DND-41 (cell line): Measurements from ENCODE around the gene PLEKHG2.

ENCODE experiments used
- ATAC-seq: fragments of 200-7000 bp; cut with Tn5 transposase; 3 replicates; pipeline ENCODE4 v1.9.1; 2021; ENCODE audit warnings: low read depth; ENCODE audit not compliant: insufficient read depth
- DNase-seq: peaks from one replicate; pipeline ENCODE4 v3.0.0-alpha.2; 2020
- H2AFZ ChIP-seq: 2 replicates; pipeline ENCODE4 v1.6.0; 2012; ENCODE audit warnings: low read depth, low read length
- H3K27ac ChIP-seq: 2 replicates; pipeline ENCODE4 v1.5.1; 2012; ENCODE audit warnings: low read length, inconsistent platforms
- H3K27me3 ChIP-seq: fragments of 200-600 bp; sonication (generic); 2 replicates; pipeline ENCODE4 v1.6.0; 2012; ENCODE audit warnings: low read length, mild to moderate bottlenecking, inconsistent platforms; ENCODE audit not compliant: insufficient read depth, poor library complexity
- H3K36me3 ChIP-seq: 2 replicates; pipeline ENCODE4 v1.5.1; 2012; ENCODE audit warnings: low read length, inconsistent platforms; ENCODE audit not compliant: insufficient read depth
- H3K4me1 ChIP-seq: 2 replicates; pipeline ENCODE4 v1.5.1; 2012; ENCODE audit warnings: mild to moderate bottlenecking, low read length; ENCODE audit not compliant: insufficient read depth
- H3K4me2 ChIP-seq: 2 replicates; pipeline ENCODE4 v1.6.0; 2012; ENCODE audit warnings: mild to moderate bottlenecking, moderate library complexity, low read length, inconsistent platforms; ENCODE audit not compliant: insufficient read depth
- H3K4me3 ChIP-seq, 2 experiments: fragments of 200-600 bp in 1 of 2; shearing (Covaris generic) in 1 of 2; 2 replicates each; pipeline ENCODE4 v1.5.1; 2012 to 2016; ENCODE audit warnings: inconsistent platforms in 2 of 2, low read length in 2 of 2, mild to moderate bottlenecking in 2 of 2, low read depth in 1 of 2, moderate library complexity in 1 of 2
- H3K79me2 ChIP-seq: 2 replicates; pipeline ENCODE4 v1.6.0; 2012; ENCODE audit warnings: low read length, inconsistent platforms; ENCODE audit not compliant: insufficient read depth
- H3K9ac ChIP-seq: 2 replicates; pipeline ENCODE4 v1.6.0; 2012; ENCODE audit warnings: low read depth, mild to moderate bottlenecking, inconsistent platforms, low read length, moderate library complexity
- H3K9me3 ChIP-seq: 2 replicates; pipeline ENCODE4 v1.5.1; 2012; ENCODE audit warnings: low read length, moderate library complexity, mild to moderate bottlenecking, inconsistent platforms; ENCODE audit not compliant: insufficient read depth, severe bottlenecking
- H4K20me1 ChIP-seq: 2 replicates; pipeline ENCODE4 v1.6.0; 2012; ENCODE audit warnings: low read length; ENCODE audit not compliant: insufficient read depth
- EZH2 ChIP-seq: IDR thresholded peaks from 3 replicates; pipeline ENCODE4 v1.6.1; 2012; ENCODE audit warnings: borderline replicate concordance, low read depth, mild to moderate bottlenecking, moderate library complexity, low read length, inconsistent platforms; ENCODE audit not compliant: severe bottlenecking
- TF ChIP-seq, protein P1 (sequence below): IDR thresholded peaks from 2 replicates; pipeline ENCODE4 v1.5.1; 2012; ENCODE audit warnings: borderline replicate concordance, low read length, moderate library complexity, mild to moderate bottlenecking; ENCODE audit not compliant: poor library complexity, severe bottlenecking; ENCODE audit errors: extremely low read depth

Gene PLEKHG2

DNA sequence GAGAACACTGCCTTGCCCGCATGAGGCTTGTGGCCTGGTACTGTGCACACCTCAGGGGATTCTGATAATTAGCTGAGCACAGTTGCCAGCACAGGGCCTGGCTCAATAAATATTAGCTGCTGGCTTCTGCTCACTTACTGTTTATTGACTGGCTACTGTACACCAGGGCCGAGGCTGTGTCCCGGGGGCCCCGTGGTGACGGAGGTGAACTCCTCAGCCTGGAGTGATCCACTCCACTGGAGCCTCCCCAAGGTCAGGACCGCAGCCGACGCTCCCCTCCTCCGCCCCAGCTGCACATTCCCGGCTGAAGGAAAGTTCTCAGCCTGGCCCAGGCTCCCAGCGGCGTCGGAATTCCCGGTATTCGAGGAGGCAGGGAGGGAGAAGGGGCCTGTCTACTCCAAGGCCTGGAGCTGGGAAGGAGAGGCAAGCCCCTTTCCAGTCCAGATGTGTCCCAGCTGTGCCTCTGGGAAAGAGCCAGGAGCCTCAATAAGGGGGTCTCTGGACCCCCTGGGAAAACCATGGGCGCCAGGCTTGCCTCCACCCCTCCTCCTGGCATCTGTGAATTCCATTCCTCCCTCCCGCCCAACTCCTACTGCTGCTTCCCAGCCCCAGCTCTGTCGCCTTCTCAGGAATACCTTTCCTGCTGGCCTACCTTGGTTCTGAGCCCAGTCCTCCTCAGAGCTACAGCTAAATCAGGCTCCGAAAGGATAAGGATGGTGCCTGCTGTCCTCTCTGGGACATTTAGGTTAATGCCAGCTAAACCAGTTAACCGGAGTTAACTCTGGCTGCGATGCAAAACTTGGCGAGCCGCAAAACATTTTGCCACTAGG, 16.0 kb downstream of the PLEKHG2 start:
- Histone ChIP-seq H3K9me3 (no peaks in the 10 kb centered on the region), H2AFZ (no peak overlapping the region), H3K27me3 (no peaks in the 10 kb centered on the region), H4K20me1 (peaks cover 21% of the 10 kb centered on the region), H3K9ac (no peak overlapping the region), H3K27ac (no peak overlapping the region), H3K36me3 (peaks cover 29% of the 10 kb centered on the region), H3K4me2 (no peak overlapping the region), H3K4me3 (no peak overlapping the region), H3K79me2 (peaks cover 3% of the 10 kb centered on the region; the same call in 1 of the 2 replicates), H3K4me1 (peaks cover 4% of the 10 kb centered on the region)
- TF ChIP-seq EZH2, result no peak
- TF ChIP-seq, protein P1, sequence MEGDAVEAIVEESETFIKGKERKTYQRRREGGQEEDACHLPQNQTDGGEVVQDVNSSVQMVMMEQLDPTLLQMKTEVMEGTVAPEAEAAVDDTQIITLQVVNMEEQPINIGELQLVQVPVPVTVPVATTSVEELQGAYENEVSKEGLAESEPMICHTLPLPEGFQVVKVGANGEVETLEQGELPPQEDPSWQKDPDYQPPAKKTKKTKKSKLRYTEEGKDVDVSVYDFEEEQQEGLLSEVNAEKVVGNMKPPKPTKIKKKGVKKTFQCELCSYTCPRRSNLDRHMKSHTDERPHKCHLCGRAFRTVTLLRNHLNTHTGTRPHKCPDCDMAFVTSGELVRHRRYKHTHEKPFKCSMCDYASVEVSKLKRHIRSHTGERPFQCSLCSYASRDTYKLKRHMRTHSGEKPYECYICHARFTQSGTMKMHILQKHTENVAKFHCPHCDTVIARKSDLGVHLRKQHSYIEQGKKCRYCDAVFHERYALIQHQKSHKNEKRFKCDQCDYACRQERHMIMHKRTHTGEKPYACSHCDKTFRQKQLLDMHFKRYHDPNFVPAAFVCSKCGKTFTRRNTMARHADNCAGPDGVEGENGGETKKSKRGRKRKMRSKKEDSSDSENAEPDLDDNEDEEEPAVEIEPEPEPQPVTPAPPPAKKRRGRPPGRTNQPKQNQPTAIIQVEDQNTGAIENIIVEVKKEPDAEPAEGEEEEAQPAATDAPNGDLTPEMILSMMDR, result no peak
- DNase-seq (no peak), ATAC-seq (peak; percentile 15; the same call in 1 of the 3 replicates)

DNA sequence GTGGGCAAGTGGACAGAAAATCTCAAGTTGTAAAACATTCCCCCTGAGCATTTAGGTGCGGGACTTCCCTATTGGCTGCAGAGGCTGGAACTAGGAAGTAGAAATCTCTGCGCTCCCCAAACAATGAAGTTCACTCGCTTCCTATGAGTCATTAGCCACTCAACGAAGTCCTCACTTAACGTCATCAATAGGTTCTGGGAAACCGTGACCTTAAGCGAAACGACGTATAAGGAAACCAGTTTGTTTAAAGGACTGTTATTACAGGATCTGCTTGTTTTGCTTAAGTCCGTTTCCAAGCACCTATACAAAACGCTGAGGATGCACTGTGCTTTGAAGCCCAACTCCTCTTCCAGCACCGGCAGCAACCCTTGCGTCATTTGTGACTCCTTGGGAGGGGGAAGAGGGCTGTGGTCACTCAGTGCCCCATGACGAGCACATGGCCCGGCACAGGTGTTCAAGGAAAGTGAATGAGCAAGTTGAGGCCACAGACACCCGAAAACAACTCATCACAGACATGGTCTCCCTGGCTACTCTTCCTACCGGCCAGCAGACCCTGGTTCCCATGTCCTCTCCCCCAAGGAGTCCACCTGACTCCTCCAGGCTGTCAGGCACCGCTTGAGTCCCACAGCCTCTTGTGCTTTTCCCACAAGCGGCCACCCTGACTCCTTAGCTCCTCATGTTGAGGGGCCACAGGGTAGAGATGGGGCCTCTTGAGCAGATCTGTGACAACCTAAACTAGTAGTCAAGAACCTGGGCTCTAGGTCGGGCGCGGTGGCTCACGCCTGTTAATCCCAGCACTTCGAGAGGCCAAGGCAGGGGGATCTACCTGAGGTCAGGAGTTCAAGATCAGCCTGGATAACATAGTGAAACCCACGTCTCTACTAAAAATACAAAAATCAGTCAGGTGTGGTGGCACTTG, 18.5 kb downstream of the PLEKHG2 start:
- peaks cover 35% of the 10 kb centered on the region for H3K36me3 ChIP-seq
- no peak overlapping the region for H2AFZ ChIP-seq
- H3K4me2 ChIP-seq, result no peak overlapping the region
- ATAC-seq (no peak), DNase-seq (no peak)
- H3K9me3 ChIP-seq, result no peaks in the 10 kb centered on the region
- no peak overlapping the region for H3K4me3 ChIP-seq
- no peak overlapping the region for H3K9ac ChIP-seq
- peaks cover 33% of the 10 kb centered on the region for H4K20me1 ChIP-seq
- H3K79me2 ChIP-seq, result peaks cover 26% of the 10 kb centered on the region
- H3K27ac ChIP-seq, result no peak overlapping the region
- H3K27me3 ChIP-seq, result no peaks in the 10 kb centered on the region
- TF ChIP-seq, protein P1, result no peak
- no peak for TF ChIP-seq EZH2
- H3K4me1 ChIP-seq, result peaks cover 19% of the 10 kb centered on the region

DNA sequence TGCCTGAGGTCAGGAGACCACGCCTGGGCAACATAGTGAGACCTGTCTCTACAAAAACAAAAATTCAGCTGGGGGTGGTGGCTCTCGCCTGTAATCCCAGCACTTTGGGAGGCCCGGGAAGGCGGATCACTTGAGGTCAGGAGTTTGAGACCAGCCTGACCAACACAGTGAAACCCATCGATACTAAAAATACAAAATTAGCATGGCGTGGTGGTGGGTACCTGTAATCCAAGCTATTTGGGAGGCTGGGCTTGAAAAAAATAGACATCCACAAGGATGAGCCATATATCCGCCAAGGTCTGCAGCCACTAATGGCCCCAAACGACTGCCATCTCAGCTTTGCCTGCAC, 20.2 kb downstream of the PLEKHG2 start:
- peaks cover 35% of the 10 kb centered on the region for H3K36me3 ChIP-seq
- no peak overlapping the region for H3K4me3 ChIP-seq
- TF ChIP-seq EZH2, result no peak
- TF ChIP-seq, protein P1, result no peak
- H2AFZ ChIP-seq, result no peak overlapping the region
- ATAC-seq (no peak), DNase-seq (no peak)
- H3K4me2 ChIP-seq, result no peak overlapping the region
- no peaks in the 10 kb centered on the region for H3K27me3 ChIP-seq
- peaks cover 30% of the 10 kb centered on the region for H4K20me1 ChIP-seq
- peaks cover 27% of the 10 kb centered on the region for H3K4me1 ChIP-seq
- no peak overlapping the region for H3K27ac ChIP-seq
- no peaks in the 10 kb centered on the region for H3K9me3 ChIP-seq
- H3K9ac ChIP-seq, result no peak overlapping the region
- peaks cover 32% of the 10 kb centered on the region for H3K79me2 ChIP-seq
